ENCODE measurements around the gene THAP5.

THAP5 gene, protein sequence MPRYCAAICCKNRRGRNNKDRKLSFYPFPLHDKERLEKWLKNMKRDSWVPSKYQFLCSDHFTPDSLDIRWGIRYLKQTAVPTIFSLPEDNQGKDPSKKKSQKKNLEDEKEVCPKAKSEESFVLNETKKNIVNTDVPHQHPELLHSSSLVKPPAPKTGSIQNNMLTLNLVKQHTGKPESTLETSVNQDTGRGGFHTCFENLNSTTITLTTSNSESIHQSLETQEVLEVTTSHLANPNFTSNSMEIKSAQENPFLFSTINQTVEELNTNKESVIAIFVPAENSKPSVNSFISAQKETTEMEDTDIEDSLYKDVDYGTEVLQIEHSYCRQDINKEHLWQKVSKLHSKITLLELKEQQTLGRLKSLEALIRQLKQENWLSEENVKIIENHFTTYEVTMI

DNA sequence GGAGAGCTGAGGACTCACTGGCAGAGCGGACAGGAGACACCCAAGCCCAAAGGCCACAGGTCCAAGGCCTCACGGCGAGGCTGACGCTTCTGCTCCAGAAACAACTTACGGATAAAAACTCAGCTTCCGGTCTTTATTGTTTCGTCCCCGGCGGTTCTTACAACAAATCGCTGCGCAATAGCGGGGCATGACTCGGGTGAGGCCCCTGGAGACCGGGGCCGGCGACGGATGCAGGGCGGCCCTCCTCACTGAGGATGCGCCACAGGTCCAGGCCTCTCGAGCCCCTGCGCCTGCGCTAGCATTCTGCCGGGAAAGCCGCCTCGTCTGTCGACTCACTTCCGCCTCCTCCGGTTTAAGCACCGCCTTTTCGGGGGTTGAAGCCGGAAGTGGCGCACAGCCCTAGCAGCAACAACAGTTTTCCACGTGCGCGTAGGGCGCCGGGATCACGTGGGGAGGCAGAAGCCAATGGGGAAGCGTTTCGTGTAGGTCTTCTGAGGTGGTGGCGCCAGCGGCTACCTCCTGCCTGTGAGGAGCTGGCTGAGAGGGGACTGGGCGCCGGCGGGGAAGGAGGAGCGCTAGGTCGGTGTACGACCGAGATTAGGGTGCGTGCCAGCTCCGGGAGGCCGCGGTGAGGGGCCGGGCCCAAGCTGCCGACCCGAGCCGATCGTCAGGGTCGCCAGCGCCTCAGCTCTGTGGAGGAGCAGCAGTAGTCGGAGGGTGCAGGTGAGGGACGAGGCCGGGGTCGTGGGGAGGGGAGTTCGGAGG lies at the start of gene THAP5, which contains the start of gene DNAJB9:
THAP5 (minus strand) TSS at position 326 of the 765 bp plus-strand sequence; CDS start at position 189, 137 bp downstream.
DNAJB9 (plus strand) TSS at position 494 of the 765 bp plus-strand sequence. CDS start 1,853 bp downstream, outside the sequence.
- in situ Hi-C loops (cut with MboI; ENCODE audit: low sequenced_read_pairs): no loop called here

DNA sequence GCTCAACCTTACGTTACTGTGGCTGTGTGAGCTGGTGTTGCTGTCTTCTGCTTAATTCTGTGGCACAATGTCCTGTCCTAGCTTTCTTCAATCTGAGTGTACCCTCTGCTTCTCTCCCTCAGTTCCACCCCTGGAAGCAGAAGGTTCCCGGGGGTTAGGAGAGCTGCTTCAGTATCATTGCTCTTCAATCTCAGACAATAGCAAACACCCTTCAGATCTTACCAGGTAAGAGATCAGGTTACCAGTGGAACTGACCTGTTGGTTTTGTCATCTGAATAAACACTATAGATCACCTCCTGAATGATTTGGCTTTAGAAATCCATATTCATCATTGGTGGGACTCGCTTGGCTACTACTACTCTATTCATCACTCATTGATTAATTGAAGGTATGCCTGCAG lies 48.5 kb upstream of the THAP5 start:
- in situ Hi-C loops (cut with MboI; ENCODE audit: low sequenced_read_pairs): no loop called here

DNA sequence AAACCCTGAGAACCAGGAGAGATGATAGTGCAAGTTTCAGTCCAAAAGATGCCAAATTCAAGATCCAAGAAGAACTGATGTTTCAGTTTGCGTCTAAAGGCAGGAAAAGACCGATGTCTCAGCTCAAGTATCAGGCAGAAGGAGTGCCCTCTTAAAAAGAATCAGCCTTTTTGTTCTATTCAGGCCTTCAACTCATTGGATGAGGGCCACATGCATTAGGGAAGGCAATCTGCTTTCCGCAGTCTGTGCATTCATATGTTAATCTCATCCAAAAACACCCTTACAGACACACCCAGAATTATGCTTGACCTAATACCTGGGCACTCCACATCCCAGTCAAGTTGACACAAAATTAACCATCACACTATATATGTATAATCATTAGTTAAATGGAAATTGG lies 45.4 kb upstream of the THAP5 start:
- in situ Hi-C loops (cut with MboI; ENCODE audit: low sequenced_read_pairs): no loop called here

DNA sequence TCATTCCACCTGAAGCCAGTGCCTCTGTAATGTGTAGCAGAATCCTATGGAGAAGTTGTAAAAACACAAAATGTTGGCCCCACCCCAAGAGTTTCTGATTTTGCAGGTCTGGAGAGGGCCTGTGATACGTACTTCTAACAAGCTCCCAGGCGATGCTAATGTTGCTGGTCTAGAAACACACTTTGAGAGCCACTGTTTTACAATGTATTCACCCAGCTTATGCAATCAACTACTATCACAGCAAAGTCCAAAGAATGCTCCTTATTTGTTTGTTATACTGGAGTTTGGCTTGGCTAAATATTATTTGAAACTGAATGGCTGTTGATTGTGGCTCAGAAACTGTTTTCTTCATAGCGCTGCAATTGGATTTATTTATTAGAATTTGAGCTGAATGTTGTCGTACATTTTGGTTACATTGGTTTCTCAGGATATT lies 44.5 kb upstream of the THAP5 start:
- in situ Hi-C loops (cut with MboI; ENCODE audit: low sequenced_read_pairs): no loop called here

DNA sequence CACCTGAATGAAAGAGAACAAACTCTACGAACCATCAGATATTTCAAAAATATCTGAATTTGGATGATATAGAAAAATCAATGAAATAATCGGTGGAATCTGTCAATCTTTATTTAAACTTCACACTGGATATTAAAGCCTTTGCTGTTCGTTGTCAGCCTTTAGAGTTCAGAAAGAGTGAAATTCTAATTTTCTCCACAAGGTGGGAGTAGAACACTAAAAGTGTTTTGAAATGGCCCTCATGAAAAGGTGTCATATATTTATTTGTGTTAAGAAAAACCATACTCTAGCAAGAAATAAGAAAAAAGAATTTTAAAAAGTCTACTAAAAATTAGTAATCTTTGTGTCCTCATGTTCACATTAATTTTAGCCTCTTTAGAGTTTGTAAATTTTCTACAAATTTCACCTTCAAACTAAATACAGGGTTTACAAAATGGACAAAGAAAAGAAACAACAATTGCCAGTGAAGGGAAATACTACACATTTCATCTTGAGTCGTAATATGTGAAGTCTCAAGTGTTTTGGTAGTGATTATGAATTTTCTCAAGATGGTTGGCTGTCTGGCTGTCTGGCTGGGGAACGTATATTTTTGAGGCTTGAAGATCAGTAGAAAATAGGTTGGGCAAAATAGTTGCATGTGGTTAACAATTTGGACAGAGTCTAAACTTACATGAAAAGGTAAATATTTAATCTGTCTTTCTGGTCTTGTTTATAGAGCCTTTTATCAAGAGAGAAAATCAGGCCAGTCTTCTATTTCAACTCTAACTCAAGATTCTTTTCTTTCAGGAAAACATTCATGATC lies 43.8 kb upstream of the THAP5 start:
- in situ Hi-C loops (cut with MboI; ENCODE audit: low sequenced_read_pairs): no loop called here

DNA sequence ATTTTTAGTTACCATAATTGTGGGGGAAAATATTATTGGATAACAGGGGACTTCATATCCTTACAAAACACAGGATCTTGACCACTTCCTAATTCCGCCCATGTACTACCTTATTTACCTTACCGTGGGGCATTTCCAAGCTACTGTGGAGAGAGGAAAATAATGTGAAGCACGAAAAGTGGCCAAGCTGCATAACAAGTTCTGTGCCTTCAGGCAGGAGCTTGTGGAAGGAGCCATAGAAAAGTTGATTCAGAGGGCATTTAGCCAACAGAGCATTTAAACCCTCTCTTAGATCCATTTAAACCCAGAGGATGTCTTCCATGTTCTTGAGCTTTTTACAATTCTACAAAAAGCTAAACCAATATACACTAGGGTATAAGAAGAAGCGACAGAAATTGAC lies 41.8 kb upstream of the THAP5 start:
- in situ Hi-C loops (cut with MboI; ENCODE audit: low sequenced_read_pairs): no loop called here

DNA sequence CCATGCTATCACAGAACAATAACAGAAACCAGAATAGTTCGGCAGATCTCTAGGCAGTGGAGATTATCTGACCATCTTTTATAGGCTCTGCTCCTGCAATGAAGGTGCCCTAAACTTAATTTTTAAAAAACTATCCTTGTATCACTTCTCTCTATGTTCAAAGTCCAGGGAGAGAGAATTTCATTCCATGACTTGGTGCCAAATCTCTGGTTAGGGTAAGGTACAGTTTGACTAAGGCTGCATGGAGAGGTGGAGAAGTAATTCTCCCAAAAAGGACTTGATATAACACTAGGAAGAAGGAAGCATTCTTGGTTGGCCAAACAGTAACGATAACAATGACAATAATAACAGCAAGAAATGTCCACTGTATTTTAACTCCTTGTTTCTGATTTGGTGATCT lies 40.1 kb upstream of the THAP5 start:
- in situ Hi-C loops (cut with MboI; ENCODE audit: low sequenced_read_pairs): no loop called here

DNA sequence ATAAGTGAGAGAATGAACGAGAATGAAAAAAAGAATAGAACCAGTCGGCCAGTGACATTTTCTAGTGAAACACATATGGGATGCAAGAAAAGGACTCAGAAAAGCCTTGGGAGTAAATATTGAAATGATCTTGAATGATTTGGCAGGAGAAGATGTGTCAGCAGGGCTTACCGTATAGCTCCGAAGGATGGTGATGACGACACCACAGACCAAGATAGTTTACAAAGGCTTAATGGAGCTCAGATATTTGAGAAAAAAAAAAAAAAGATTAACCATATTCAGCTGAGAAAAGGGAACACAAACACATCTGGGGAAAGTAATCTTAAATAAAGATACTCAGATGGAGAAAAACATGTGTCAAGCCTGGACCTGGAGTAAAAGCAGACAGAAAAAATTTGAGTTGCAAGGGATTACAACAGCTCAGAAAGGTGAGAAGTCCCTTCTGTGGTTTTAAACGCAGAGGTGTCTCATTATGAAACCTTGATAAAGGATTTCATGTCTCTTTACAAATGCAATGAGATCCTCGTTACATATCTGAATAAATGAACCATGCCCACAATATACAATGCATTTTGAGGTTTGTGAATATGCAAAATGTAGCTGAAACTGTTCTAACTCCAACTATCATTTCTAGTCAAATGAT lies 36.2 kb upstream of the THAP5 start:
- in situ Hi-C loops (cut with MboI; ENCODE audit: low sequenced_read_pairs): no loop called here

DNA sequence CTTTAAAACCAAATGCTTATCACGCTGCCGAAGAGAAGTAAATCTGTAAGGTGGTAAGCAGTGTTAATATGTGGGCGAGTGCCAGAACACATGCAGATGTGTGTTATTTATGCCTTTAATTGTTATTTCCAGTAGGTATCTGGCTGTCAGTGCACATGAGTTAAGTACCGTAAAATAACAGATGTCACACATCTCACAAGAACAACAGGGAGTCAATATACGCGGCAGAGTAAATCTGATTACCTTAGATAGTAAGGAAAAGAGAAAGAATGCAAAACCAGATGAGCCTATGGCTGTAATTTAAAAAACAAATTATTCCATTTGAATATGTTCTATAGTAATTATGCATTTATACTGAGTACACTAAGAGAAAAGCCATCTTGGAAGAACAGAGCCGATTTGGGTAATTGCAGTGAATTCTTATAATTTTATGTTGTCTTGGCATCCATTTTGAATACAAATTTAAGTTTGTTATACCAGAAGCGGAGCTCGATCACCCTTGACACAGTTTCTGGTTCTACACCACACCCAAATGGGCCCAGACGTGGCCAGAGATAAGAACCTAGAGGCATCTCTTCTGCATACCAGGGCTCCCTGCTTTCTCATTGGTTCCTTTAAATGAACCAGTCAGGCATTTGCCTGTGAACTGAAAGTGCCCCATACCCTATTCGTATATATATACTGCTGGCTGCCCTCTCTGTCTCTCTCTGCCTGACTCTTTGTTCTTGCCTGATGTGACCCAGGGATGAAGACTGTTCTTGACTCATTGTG lies 35.0 kb upstream of the THAP5 start:
- in situ Hi-C loops (cut with MboI; ENCODE audit: low sequenced_read_pairs): no loop called here

DNA sequence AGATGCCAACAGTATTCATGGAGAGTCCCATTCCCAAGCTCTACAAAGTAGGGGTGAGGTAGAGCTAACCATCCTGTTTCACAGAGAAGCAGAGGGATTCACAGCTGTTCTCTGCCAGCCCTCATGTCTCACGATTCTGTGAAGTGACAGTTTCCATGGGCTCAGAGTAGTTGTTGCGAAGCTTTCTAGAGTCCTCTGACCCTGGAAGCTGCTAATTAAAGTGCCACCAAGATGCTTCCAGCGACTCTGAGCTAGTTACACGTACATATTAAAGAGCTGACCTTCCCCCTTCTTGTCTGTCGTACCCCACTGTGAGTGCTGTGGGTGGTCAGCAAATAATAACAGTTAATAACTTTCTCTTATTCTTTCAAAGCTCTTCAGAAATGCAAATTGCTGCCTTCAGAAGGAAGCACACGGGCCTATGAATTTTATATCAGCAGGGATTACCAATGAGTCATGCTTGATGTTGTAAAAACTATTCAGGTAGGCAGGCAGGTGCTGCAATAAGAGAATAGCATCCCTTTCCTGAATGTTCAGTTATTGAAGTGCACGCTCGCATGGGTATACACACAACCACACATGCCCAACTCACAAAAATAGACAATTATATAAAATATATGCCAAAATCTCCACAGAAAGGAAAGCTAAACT lies 34.3 kb upstream of the THAP5 start:
- in situ Hi-C loops (cut with MboI; ENCODE audit: low sequenced_read_pairs): no loop called here

DNA sequence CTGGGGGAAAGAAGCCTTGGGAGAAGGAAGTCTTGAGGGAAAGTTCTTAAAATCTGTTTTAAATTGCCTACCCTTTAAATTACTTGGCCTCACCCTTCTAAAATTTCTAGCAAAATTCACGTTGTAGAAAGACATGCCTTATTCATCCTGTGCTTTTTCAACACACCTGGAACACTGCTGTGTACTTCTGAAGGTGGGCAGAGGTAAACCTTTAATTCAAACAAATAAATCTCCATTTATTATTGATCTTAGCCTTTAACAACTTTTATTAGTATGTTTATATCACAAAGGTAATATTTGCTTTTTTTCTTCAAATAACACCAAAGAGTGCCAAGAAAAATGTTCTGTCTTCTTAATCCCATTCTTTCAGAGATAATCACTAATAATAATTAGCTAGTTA lies 30.9 kb upstream of the THAP5 start:
- in situ Hi-C loops (cut with MboI; ENCODE audit: low sequenced_read_pairs): no loop called here

DNA sequence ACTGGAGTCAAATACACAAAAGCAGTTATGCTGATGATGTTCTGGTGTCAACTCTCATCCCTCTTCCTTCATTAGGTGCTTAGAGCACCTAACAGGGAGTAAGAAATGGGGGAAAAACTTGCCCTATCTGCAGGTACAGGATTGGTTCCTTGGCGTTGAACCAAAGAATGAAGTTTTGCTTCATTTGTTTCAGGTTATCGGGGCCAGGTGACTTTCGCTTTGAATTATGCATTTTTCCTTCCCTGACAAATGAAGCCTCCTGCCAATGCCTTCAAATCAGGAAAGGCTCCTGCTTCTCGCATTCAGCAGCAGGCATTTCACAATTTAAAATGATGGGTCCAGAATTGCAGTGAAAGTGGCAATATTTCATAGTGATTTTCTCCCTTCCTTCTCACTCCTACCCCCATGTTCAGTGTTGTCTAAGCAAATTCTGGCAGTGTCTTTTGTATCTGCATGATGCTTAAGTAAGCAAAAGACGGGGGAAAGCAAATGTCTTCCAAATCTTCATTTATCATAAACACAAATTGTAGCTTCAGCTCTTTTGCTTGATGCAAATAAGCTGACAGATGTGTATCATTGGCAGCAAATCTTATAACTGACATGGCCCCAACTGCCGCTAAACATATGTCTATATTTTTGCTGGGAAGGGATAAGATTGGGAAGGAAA lies 29.5 kb upstream of the THAP5 start:
- in situ Hi-C loops (cut with MboI; ENCODE audit: low sequenced_read_pairs): no loop called here

DNA sequence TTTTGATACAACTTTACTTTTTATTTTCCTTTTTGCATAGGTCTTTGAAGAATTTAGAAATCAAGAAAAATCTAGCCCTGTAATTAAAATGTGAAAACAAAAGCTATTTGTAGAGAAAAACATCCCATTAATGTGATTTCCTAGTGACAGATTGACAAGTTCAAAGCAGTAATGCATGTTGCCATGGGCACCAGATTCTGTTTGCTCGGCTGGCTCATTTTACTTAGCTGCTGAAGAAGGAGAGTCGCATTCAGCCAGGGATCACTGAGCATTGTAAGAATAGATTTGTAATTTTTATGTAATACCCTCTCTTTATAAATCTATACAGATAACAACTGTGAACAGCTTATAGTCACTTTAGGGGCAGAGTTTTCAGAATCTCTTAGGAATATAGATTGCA lies 28.6 kb upstream of the THAP5 start:
- in situ Hi-C loops (cut with MboI; ENCODE audit: low sequenced_read_pairs): no loop called here

DNA sequence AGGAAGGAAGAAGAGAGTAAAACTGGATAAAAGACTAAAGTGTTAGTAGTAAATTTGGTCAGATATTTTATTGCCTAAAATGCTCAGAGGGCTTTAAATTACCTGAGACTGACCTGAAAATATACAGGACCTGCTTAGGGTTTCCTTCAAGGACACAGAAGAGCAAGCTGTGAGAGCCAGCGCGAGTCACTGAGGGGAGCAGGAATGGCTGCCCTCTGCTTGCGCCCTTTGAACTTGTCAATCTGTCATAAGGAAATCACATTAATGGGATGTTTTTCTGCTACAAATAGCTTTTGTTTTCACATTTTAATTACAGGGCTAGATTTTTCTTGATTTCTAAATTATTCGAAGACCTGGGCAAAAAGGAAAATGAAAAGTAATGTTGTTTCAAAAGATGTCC lies 27.1 kb upstream of the THAP5 start:
- in situ Hi-C loops (cut with MboI; ENCODE audit: low sequenced_read_pairs): no loop called here

DNA sequence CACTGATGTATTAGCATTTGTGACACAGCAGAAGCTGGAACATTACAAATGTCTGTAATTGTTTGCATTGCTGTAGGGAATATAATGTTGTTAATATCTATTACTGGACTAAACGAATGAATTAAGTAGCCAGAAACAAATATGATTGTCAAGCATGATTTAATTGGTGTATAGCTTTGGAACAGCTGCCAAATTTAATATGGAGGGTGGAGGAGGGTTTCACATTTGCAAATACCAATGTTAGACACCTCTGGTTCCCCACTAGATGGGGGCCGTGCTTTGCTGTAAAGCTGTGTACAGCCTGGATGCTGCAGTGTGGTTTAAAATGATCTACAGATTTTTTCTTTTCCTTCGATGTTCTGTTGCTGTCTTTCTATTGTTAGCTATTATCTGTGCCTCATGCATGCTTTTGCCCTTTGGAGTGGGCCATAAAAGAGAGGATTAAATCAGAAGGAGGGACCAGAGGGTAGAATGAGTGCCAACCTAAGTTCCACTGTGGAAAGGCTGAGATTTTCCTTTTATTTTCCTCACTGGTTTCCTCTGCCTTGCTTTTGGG lies 23.2 kb upstream of the THAP5 start:
- in situ Hi-C loops (cut with MboI; ENCODE audit: low sequenced_read_pairs): no loop called here

DNA sequence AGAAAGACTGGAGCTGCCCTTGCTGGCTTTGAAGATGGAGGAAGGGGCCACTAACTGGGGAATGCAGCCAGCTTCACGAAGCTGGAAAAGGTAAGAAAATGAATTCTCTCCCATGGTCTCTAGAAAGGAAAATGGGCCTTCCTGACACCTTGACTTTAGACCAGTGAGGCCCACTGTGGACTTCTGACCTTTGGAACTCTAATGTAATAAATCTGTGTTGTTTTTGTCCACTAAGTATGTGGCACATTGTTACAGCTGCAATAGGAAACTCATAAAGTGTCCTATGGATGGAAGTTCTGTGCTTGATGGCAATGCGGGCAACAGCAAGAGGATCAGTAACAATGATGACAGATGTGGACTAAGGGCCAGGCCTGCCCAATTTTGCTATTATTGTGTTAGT lies 21.1 kb upstream of the THAP5 start:
- in situ Hi-C loops (cut with MboI; ENCODE audit: low sequenced_read_pairs): no loop called here

DNA sequence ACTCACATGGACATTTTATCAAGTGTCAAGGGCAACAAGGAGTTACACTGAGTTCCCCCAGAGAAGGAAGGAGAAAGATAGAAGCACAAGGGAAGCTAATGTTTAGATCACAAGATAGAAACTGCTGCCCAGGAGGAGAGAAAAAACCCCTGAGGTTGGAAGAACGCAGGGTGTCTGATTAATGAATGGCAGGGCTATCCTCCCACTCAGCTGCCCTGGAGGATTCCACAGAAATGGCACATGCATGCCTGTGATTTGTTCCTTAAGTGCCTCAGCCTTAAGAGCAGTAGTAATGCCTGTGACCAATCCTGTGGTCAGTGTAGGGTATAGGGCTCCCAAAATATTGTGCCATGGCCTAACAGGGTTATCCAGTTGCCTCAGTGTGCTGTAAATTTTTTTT lies 20.4 kb upstream of the THAP5 start:
- in situ Hi-C loops (cut with MboI; ENCODE audit: low sequenced_read_pairs): no loop called here

DNA sequence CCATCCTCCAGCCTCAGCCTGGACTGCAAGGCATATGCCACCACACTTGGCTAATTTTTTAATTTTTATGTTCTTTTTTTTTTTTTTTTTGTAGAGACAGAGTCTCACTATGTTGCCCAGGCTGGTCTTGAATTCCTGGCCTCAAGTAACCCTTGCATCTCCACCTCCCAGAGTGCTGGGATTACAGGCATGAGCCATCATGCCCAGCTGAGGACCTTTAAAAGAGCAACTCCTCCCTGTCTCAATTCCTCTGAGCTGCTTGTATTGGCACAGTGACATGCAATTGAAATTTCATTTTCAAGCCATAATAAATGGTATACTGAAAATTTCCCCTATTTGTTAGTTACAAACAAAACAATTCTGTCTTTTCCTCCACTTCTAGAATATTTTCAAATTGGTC lies 19.7 kb upstream of the THAP5 start:
- in situ Hi-C loops (cut with MboI; ENCODE audit: low sequenced_read_pairs): no loop called here

DNA sequence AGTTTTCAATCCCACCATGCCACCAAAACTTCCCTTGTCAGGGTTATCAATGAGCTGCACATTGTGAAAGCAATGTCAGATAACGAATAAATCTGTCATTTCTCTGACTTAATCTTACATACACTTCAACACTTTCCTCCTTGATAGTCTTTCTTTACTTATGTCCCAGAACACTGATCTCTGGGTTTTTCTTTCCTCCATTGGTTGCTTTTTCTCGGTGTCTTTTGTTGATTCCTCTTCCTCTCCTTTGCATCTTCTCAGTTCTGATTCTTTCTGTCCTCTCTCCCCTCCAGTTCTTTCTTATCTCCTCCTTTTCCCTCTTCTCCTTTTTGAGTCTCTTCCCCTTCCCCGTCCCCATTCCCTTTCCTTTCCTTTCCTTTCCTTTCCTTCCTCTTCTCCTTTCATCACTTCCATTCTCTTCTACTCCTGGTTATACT lies 16.8 kb upstream of the THAP5 start:
- in situ Hi-C loops (cut with MboI; ENCODE audit: low sequenced_read_pairs): no loop called here
